HCT116 (cell line): ENCODE data around the gene RIPK4. TPM values are rescaled to one million over a fixed set of nuclear protein-coding genes. Genes with fewer than 3 reads are reported as not detected.

Experiments
- ATAC-seq: fragments of 200-7000 bp; cut with Tn5 transposase; 2 replicates; pipeline ENCODE4 v1.9.1; 2020; ENCODE audit warnings: mild to moderate bottlenecking, moderate library complexity
- BruUV-seq: library from RNA; stranded (reverse); fragments of 400-500 nt; replicated peaks from 2 replicates; lab custom pipeline; 2021; lab: Mats Ljungman, UMichigan
- CTCF ChIA-PET: fragments of 300-600 bp; sonication (Branson Sonifier 250); formaldehyde crosslinking; loops from one replicate; lab custom pipeline; 2021; ENCODE audit warnings: antibody characterized with exemption; lab: Charles Lee
- POLR2A ChIA-PET: fragments of 300-600, 350-600 bp; sonication (Branson Sonifier 250); formaldehyde crosslinking; loops from one replicate; lab custom pipeline; 2021; ENCODE audit warnings: antibody characterized with exemption; lab: Charles Lee
- RAD21 ChIA-PET, 2 experiments: fragments of 300-600 bp; sonication (Branson Sonifier 250); formaldehyde crosslinking; loops; one replicate each; lab custom pipeline; 2023; ENCODE audit warnings: low total read pairs in 2 of 2; ENCODE audit not compliant: uncharacterized antibody in 2 of 2, unreplicated experiment in 2 of 2, low non-redundant PET in 1 of 2; lab: Charles Lee
- DNase-seq: peaks from one replicate; pipeline ENCODE4 v3.0.0-alpha.2; 2010; ENCODE audit warnings: low read depth, low spot score
- H2AFZ ChIP-seq: fragments of 200-600 bp; shearing (Covaris generic), sonication (generic); 2 replicates; pipeline ENCODE4 v1.6.1; 2017; ENCODE audit warnings: low read depth, mixed run types, mixed read lengths, antibody characterized with exemption, low read length; ENCODE audit not compliant: poor library complexity, severe bottlenecking
- H3K27ac ChIP-seq: 2 replicates; pipeline ENCODE4 v1.5.1; 2012; ENCODE audit warnings: low read depth, low read length
- H3K27me3 ChIP-seq: fragments of 200-600 bp; sonication (generic); 2 replicates; pipeline ENCODE4 v1.6.1; 2016; ENCODE audit warnings: mixed run types, low read length, mixed read lengths; ENCODE audit not compliant: insufficient read depth
- H3K36me3 ChIP-seq, 2 experiments: fragments of 200-500 bp in 1 of 2; fragments of 200-600 bp in 1 of 2; sonication (Bioruptor generic) in 1 of 2; sonication (generic) in 1 of 2; 2 replicates each; pipeline versions ENCODE4 v1.5.1 to v1.6.1; 2014 to 2016; ENCODE audit warnings: low read length in 2 of 2, inconsistent platforms in 1 of 2, mixed read lengths in 1 of 2, mixed run types in 1 of 2; ENCODE audit not compliant: insufficient read depth in 2 of 2, control insufficient read depth in 1 of 2
- H3K4me1 ChIP-seq, 2 experiments: fragments of 200-600 bp in 1 of 2; sonication (generic) in 1 of 2; 2 replicates each; pipeline versions ENCODE4 v1.5.1 to v1.6.1; 2012 to 2017; ENCODE audit warnings: low read length in 2 of 2, inconsistent platforms in 1 of 2, mild to moderate bottlenecking in 1 of 2, mixed read lengths in 1 of 2, mixed run types in 1 of 2, moderate library complexity in 1 of 2; ENCODE audit not compliant: insufficient read depth in 2 of 2, control insufficient read depth in 1 of 2
- H3K4me2 ChIP-seq: fragments of 200-600 bp; sonication (generic); 2 replicates; pipeline ENCODE4 v1.6.1; 2017; ENCODE audit warnings: mixed run types, low read length, mixed read lengths
- H3K4me3 ChIP-seq, 2 experiments: fragments of 200-600 bp in 1 of 2; sonication (generic) in 1 of 2; replicated peaks in 1 of 2; 2 replicates each; pipeline ENCODE4 v1.5.1; 2011 to 2016; ENCODE audit warnings: low read length in 2 of 2, control low read depth in 1 of 2, low read depth in 1 of 2, mild to moderate bottlenecking in 1 of 2, mixed read lengths in 1 of 2, mixed run types in 1 of 2
- H3K79me2 ChIP-seq: fragments of 200-600 bp; sonication (generic); 2 replicates; pipeline ENCODE4 v1.6.1; 2017; ENCODE audit warnings: mild to moderate bottlenecking, mixed run types, low read length, moderate library complexity, mixed read lengths; ENCODE audit not compliant: insufficient read depth
- H3K9ac ChIP-seq: fragments of 200-600 bp; sonication (generic); 2 replicates; pipeline ENCODE4 v1.6.1; 2016; ENCODE audit warnings: low read length, mixed read lengths
- H3K9me2 ChIP-seq: fragments of 200-600 bp; sonication (generic), shearing (Covaris generic); 2 replicates; pipeline ENCODE4 v1.6.1; 2017; ENCODE audit warnings: mixed run types, mild to moderate bottlenecking, moderate library complexity; ENCODE audit not compliant: insufficient read depth
- H3K9me3 ChIP-seq, 2 experiments: fragments of 200-500 bp in 1 of 2; fragments of 200-600 bp in 1 of 2; sonication (Bioruptor generic) in 1 of 2; sonication (generic) in 1 of 2; 2 replicates each; pipeline ENCODE4 v1.6.1; 2014 to 2017; ENCODE audit warnings: low read length in 2 of 2, mixed read lengths in 2 of 2, inconsistent platforms in 1 of 2, low read depth in 1 of 2, mild to moderate bottlenecking in 1 of 2, mixed run types in 1 of 2, moderate library complexity in 1 of 2; ENCODE audit not compliant: control insufficient read depth in 1 of 2, insufficient read depth in 1 of 2
- H4K20me1 ChIP-seq: fragments of 200-600 bp; sonication (generic), shearing (Covaris generic); 2 replicates; pipeline ENCODE4 v1.6.1; 2017; ENCODE audit warnings: mixed run types, mild to moderate bottlenecking, moderate library complexity; ENCODE audit not compliant: insufficient read depth
- ATF3 ChIP-seq: IDR thresholded peaks from 2 replicates; pipeline ENCODE4 v1.6.1; 2012
- CEBPB ChIP-seq: IDR thresholded peaks from 2 replicates; pipeline ENCODE4 v1.6.1; 2012; ENCODE audit warnings: low read depth
- CTCF ChIP-seq, 3 experiments: fragments of 200-600 bp in 1 of 3; sonication (generic) in 1 of 3; IDR thresholded peaks in 2 of 3; conservative IDR thresholded peaks in 1 of 3; 2 replicates each; pipeline ENCODE4 v1.5.1; 2012 to 2017; ENCODE audit warnings: low read depth in 2 of 3, low read length in 2 of 3, antibody characterized with exemption in 1 of 3, borderline replicate concordance in 1 of 3, control low read depth in 1 of 3, mild to moderate bottlenecking in 1 of 3, mixed read lengths in 1 of 3, mixed run types in 1 of 3, moderate library complexity in 1 of 3; ENCODE audit not compliant: insufficient read depth in 1 of 3
- EGR1 ChIP-seq: IDR thresholded peaks from 2 replicates; pipeline ENCODE4 v1.6.1; 2012; ENCODE audit warnings: low read depth
- ELF1 ChIP-seq: IDR thresholded peaks from 2 replicates; pipeline ENCODE4 v1.6.1; 2012; ENCODE audit warnings: low read depth, borderline replicate concordance
- EZH2phosphoT487 ChIP-seq: fragments of 200-600 bp; IDR thresholded peaks from 2 replicates; pipeline ENCODE4 v1.6.1; 2018; ENCODE audit warnings: antibody characterized with exemption, borderline replicate concordance
- FOSL1 ChIP-seq: IDR thresholded peaks from 2 replicates; pipeline ENCODE4 v1.6.1; 2012; ENCODE audit warnings: low read depth
- JUND ChIP-seq: IDR thresholded peaks from 2 replicates; pipeline ENCODE4 v1.6.1; 2012
- POLR2A ChIP-seq: IDR thresholded peaks from 2 replicates; pipeline ENCODE4 v1.7.0; 2011; ENCODE audit warnings: borderline replicate concordance; ENCODE audit not compliant: insufficient read depth, insufficient read length; ENCODE audit errors: extremely low read depth
- POLR2AphosphoS5 ChIP-seq: IDR thresholded peaks from 2 replicates; pipeline ENCODE4 v1.6.1; 2011; ENCODE audit warnings: mild to moderate bottlenecking, low read depth, low read length, moderate library complexity
- RAD21 ChIP-seq: IDR thresholded peaks from 2 replicates; pipeline ENCODE4 v1.6.1; 2012; ENCODE audit warnings: low read depth, mild to moderate bottlenecking
- SP1 ChIP-seq: IDR thresholded peaks from 2 replicates; pipeline ENCODE4 v1.6.1; 2012; ENCODE audit warnings: low read depth
- SRF ChIP-seq: IDR thresholded peaks from 2 replicates; pipeline ENCODE4 v1.6.1; 2012; ENCODE audit warnings: low read depth
- TCF7L2 ChIP-seq: IDR thresholded peaks from 2 replicates; pipeline ENCODE4 v1.7.0; 2011; ENCODE audit warnings: borderline replicate concordance, inconsistent platforms; ENCODE audit not compliant: insufficient read depth, insufficient read length; ENCODE audit errors: extremely low read depth
- YY1 ChIP-seq: IDR thresholded peaks from 2 replicates; pipeline ENCODE4 v1.6.1; 2011; ENCODE audit warnings: low read length, low read depth, moderate library complexity, mild to moderate bottlenecking; ENCODE audit not compliant: insufficient replicate concordance; ENCODE audit errors: extremely low read depth
- ZBTB33 ChIP-seq: IDR thresholded peaks from 2 replicates; pipeline ENCODE4 v1.6.1; 2011; ENCODE audit warnings: mild to moderate bottlenecking, low read length, moderate library complexity; ENCODE audit not compliant: insufficient replicate concordance; ENCODE audit errors: extremely low read depth
- ZFX ChIP-seq: fragments of 450-650 bp; IDR thresholded peaks from 2 replicates; pipeline ENCODE4 v1.6.1; 2017
- ZNF274 ChIP-seq: fragments of 200-500 bp; sonication (Bioruptor generic); IDR thresholded peaks from 2 replicates; pipeline ENCODE4 v1.6.1; 2014; ENCODE audit warnings: mild to moderate bottlenecking, low read depth, low read length, inconsistent platforms
- intact Hi-C: fragments of 100-400 bp; cut with micrococcal nuclease; formaldehyde crosslinking; loops from 2 replicates; pipeline ENCODE4 v1.10.0; 2022
- total RNA-seq: library from RNA; stranded (reverse); gene quantifications from one replicate; pipeline ENCODE4 v1.2.1, GENCODE V29; 2021; ENCODE audit not compliant: unreplicated experiment

Gene RIPK4
- total RNA-seq, 1 experiment from 2014 or later: 9.9 TPM

- no peak for TF ChIP-seq JUND
- no peak for TF ChIP-seq ZFX
- no peak for TF ChIP-seq EZH2phosphoT487
- no peak for TF ChIP-seq EGR1
- no peak for TF ChIP-seq ZNF274
Measured at GRCh38 chr21:41763398-41763931, 3.4 kb downstream of the RIPK4 start (continued).

- Histone ChIP-seq H3K9me3 (no peaks in the 10 kb centered on the region), H3K4me2 (no peak overlapping the region), H2AFZ (no peak overlapping the region), H3K9ac (no peak overlapping the region), H3K9me2 (no peaks in the 10 kb centered on the region), H3K4me1 (peaks cover 49 to 68% of the 10 kb centered on the region in 2 experiments), H3K79me2 (peaks cover 86% of the 10 kb centered on the region), H4K20me1 (peaks cover 13% of the 10 kb centered on the region; the same call in 1 of the 2 replicates), H3K27me3 (peaks cover 2% of the 10 kb centered on the region; the same call in 1 of the 2 replicates), H3K4me3 (no peak overlapping the region), H3K36me3 (no peaks in the 10 kb centered on the region), H3K27ac (no peak overlapping the region)
- ChIA-PET POLR2A (no interaction called here), CTCF (no interaction called here), RAD21 (no interaction called here)
- intact Hi-C loops: no loop called here
- no peak for DNase-seq
- no TSS peak for BruUV-seq
- ATAC-seq: no peak
- TF ChIP-seq EGR1 (no peak), SP1 (no peak), ELF1 (no peak), RAD21 (no peak), EZH2phosphoT487 (no peak), ZNF274 (no peak), ZBTB33 (no peak), TCF7L2 (no peak), POLR2AphosphoS5 (no peak), CTCF (IDR thresholded peaks at IDR 0.05 in 2 of 3, conservative IDR thresholded peaks at IDR 0.05 in 1 of 3; ENCODE audit: borderline replicate concordance in 1 of 3, insufficient read depth in 1 of 3, low read depth in 2 of 3, low read length in 2 of 3) (no peak), ZFX (no peak), YY1 (no peak), POLR2A (no peak), FOSL1 (no peak), SRF (no peak), ATF3 (no peak), CEBPB (no peak)
Measured at GRCh38 chr21:41762753-41763152, 4.1 kb downstream of the RIPK4 start.
